HG02763 (cell line): ENCODE measurements around the gene ID2.

Source experiments
- ATAC-seq: cut with Tn5 transposase; IDR thresholded peaks from one replicate; pipeline ENCODE4 v1.9.1; 2021; ENCODE audit warnings: mild to moderate bottlenecking, moderate library complexity; ENCODE audit not compliant: unreplicated experiment

The ID2 gene

DNA sequence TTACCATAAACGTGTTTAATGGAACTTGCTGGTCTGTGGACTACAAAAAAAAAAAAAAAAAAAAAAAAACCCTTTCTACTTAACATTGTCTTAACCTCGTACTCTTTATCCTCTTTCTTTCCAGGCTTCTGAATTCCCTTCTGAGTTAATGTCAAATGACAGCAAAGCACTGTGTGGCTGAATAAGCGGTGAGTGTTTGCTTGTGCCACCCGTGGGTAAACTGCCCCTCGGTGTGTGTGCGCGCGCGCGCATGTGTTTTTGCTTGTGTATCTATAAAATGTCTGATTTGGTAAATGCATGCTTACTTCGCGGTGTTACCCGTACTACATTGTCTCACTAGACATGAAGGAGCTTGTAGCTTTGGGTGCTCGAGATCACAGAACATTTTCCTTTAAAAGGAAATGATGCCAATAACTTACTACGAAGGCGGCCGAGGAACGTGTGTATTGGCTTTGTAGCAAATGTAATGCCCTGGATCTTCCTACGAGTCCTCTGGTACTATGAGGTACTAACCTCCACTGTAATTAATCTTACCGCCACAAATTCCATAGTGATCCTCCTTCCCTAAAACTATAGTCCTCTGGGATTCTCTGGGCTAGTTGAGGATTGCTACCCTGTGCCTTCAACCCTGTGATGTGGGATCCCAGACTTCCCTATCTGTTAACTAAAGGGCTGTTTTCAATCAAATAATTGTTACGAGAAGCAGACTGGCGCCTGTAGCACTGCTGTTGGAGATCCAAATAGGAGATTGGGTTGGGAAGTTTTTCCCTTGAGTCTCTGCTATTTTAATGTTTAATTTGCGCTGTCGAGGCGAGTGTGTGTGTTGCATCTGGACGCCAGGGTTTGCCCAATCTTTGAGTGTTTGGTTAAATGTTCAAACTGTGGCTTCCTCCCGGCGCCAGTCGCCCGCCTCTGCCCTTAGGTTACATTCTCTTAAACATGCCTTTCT is 1.1 kb downstream of the ID2 start:
- ATAC-seq, result no peak

DNA sequence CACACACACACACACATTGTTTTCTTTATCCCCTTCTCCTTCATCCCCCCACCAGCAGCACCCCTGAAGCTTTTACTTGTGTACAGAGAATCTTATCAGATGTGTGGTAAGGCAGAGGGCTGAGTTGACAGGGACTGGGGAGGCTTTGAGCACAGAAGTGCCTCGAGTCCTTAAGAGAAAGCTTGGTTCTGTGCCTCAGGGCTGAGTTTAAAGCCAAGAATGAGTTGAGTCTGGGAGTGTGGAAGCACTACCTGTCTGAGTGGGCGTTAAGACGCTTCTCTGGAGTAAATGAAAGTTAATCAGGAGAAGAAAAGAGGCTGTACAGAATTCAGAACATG is 2.7 kb downstream of the ID2 start:
- no peak for ATAC-seq

DNA sequence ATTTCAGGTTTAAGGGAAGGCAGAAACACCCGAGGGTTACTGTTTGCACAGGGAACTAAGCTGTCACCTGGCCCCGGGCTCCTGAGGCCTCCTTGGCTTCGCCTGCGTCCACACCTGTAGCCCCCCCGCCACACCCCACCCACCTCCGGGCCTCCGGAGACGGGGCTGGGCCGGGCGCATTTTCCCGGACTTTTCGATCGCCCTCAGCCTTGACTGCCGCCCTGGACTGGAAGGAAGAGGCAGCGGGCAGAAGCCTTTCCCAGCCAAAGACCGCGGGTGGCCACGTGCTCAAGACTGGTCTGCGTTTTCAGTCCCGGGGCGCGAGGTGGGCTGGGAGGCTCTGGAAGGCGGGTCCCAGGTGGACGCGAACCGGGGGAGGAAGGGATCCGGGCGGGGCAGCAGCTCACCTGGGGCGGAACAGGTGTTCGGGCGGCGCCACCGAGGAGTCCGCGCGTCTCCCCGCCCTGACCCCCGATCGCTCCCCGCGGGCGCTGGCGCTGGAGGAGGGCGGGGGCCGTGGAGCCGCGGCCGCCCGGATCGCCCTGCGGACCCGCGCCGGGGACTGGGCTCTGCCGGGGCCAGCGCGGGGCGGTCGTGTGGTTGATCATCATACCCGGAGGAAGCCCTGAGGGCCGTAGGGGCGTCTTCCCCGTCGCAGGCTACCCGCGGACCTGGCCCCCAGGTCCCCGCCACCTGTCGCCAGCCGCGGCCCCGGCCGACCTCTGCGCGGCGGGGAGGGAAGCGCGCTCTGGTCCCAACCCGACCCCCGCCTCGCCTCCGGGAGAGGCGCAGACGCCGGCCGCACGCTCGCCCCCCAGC is 3.2 kb downstream of the ID2 start:
- no peak for ATAC-seq

DNA sequence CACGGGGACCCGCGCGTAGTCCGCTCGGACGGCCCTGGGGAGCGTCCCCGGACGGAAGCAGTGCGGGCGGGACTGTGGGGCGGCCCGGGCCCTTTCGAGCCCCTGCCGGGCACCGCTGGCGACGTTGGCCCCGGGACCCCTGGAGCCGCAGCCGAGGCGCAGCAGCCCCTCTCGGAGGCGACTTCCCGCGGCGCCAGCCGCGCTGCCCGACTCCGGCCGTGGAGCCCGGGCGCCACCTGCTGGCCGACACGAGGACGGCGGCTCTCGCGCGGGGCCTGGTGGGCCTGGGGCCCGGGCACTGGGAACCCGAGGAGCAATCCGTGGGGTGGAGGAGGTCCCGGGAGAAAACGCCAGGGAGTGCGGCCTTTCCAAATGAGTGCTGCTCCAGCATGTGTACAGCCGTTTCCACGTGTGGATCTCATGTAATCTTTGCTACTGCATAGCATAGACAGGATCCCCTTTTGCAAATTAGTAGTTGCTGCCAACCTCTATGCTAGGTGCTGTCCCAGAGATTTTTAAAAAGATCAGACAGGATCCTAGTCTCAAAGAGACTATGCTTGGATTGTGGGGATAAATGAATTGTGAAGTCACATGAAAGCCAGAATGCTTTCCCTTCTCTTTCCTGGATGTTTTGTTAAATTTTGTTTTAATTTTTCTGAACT is 4.0 kb downstream of the ID2 start:
- peak; percentile 23 for ATAC-seq

DNA sequence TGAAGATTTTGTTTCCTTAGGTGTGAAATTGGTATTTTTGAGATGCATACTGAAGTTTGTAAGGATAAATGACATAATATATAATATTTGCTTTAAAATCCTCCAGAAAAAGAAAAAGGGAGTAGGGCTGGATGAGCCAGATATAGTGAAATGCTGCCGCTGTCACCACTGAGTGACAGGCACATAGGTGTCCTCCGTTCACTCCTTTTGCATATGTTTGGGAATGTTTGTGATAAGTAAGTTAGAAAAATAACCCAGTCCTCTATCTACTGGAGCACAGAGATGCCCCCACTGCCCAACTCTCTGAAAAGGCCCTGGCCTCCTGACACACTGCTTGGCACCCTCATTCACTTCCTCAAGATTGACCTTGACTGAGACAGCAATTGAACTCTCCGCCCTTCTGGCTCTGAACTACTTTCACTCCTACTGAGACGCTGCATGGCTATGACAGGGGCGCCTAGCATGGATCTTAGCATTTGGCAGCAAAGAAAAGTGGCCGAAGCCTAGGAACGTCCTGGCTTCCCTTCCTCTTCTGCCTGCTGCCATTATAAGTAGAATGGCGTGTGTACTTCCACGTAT is 10.1 kb downstream of the ID2 start:
- ATAC-seq, result no peak

DNA sequence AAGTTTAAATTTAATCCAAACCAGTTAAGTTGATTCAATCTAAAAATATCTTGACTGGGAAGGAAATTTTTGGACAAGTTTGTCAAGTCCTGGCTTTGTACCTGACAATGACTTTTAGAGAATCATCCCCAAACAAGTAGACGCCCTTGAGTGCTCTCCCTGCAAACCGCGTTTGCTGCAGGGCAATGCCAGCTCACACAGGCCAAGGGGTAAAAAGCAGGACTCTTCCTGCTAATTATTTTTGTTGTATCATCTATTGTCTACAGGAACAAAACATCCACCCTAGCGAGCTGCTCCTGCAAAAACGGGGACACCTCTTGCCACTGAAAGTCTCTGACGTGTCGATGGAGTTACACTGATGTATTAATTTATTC is 10.9 kb downstream of the ID2 start:
- ATAC-seq, result no peak

DNA sequence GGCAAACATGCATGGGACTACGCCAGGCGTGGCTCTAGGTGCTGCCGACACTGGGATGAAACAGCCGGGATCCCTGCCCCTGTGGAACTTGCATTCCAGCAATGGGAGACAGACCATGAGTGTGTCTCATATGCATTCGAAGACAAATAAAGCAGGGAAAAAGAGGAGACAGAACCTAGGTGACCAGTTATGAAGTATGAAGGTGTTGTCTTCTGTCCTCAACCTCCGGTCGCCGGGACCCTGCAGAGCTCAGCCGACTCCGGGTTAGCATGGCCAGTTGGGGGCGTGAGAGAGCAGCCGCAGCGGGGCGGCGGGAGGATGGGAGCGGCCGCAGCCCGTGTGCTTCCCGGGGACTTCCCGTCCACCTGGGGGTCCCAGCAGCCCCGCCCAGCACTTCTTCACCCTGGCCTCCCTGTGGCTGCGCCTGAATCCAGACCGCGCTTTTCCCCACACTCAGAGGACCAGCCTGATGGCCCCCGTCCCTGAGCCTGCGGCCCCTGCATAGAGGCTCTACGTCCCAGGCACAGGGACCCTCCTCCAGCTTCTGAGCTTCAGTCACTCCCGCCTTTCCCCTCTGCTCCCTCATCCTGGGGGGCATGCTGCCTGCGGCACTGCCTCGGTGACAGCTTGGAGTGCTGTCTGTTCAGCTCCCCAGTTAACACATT is 11.4 kb downstream of the ID2 start:
- no peak for ATAC-seq

DNA sequence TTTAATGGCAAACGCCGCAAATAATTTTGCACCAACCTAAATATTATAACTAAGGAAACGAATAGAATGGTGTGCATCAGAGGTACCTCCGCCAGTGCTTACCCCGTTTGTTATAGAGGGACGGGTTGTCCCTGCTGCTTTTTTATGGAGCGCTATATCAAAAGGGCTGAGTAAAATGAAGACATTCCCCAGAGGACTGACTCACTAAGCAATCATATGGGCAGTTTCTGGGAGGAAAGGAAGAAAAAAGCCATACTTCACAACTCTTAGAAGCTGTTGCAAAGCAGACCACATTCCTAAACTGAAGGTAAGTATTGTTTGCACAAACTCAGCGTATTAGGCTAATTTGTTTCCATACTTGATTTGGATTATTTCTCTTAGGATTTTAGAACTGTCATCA is 12.9 kb downstream of the ID2 start:
- ATAC-seq, result no peak

DNA sequence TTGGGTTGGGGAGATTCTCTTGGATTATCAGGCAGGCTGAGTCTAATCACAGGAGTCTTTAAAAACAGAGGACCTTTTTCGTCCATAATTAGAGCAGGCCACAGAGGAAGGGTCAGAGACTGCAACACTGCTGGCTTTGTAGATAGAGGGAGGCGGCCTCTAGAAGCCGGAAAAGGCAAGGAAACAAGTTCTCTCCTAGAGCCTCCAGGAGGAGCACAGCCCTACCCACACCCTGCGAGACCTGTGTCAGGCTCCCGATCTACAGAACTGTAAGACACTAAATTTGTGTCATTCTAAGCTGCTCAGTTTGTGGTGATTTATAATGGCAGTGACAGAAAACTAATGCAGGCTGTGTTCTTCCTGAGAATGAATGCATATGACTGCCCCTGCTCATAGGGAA is 15.3 kb downstream of the ID2 start:
- ATAC-seq, result no peak

DNA sequence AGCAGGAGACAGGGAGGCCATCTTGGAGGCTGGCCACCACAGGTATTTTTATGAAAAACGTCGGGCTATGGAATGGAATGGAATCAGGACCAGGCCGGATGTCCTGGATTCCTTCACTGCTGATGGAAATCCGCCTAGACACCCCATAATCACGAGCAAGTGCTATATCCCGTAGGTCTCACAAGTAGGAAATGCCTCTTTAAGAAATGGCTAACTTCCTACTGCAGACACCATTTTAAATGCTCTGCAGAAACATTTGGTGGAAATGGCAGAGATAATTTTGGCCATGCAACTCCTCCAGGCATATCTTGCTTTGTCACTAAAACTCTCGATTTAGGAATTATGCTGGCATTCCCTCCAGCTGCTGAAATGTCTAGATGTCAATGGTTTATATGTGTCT is 18.0 kb downstream of the ID2 start:
- ATAC-seq, result no peak

DNA sequence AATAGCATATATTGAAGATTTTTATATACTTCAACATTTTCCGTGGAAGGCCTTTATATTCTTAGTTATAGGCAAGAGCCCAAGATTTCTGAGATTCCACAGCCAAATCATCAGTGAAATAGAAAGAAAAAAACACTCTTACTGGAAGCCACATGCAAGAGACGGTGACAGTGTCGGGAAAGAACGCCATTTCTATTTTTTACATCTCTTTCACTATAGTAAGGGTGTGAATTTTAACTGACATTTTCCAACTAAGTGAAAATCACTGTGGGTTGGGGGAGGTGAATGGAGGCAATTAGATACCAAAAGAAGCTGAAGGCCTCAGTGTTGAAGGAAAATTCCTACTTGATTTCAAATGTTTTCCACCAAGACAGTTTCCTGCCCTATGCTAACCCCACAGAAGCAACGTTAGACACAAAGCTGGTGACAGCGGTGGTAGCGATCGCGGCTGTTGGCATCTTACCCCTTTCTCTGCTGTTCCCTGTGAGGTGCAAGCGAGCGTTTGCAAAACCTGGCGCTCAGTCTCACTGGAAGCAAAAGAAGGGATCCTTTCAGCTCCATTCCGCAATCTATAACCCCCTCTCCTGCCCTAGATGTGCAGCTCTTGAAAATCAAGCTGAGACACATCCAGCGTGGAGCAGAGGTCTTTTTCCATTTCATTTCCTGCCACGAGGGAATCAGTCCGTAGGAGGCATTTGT is 20.0 kb downstream of the ID2 start:
- no peak for ATAC-seq

DNA sequence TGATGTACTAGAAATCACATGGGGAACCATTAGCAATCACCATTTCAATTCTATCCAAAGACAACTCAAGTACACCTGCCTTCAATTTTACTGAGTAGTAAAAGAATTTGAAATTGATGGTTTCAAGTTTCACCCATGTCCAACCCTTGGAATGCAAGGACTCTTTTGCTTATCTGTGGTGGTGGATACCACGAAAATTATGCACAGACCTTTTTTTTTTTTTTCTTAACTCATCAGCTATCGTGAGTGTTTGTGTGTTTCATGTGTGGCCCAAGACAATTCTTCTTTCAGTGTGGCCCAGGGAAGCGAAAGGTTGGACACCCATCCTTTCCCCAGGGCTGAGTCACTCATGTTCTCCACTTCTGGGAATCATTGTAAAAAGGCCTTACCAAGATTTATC is 23.1 kb downstream of the ID2 start:
- no peak for ATAC-seq

DNA sequence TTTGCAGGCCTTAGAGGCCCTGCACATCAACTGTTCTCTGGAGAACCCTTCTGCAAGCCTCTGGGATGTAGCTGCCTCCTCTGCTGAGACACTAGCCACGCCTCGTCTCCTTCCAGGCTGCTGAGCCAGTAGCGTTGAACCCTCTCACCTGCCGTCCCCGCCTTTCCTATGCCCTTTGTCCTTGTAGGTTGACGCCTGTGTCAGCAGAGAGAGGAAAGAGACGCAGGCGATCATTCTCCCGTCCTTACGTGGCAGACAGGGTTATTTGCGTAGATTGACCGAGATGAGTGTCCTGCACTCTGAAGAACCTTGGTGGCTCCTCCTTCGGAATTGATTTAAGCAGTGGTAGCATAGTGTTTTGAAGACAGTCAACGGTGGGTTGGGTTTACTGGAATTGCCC is 27.8 kb downstream of the ID2 start:
- ATAC-seq, result no peak

DNA sequence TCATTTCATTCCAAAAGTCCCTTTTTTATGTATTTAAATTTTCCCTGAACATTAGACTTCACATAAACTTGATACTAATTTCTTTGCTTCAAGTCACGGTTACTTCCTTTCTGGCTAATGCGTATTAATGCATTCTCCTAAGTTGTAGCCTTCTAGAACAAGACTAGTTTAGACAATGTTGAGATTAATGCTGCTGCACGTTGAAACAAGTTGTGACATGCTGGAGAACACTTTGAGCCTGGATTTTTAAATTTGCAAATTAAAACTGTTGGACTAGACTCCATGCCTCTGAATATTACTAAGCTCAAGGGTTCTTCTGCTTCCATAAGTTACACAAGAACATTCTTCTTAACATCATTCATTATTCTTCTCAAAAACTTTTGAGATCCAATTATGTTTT is 29.1 kb downstream of the ID2 start:
- ATAC-seq, result no peak

DNA sequence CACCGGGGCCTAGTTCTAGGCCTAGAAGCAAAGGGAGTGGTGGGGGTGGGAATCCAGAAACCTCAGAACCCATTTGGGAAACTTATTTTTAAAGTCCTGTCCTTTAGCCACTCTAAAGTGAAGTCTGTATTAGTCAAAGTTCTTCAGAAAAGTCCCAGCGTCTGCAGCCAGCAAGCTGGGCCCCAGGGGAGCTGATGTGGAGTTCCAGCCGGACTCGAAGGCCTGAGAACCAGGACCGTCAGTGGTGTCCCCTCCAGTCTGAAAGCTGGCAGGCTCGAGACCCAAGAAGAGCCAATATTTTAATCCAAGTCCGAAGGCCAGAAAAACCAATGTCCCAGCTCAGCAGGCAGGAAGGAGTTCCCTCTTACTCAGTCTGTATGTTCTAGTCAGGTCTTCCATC is 32.4 kb downstream of the ID2 start:
- ATAC-seq, result no peak

DNA sequence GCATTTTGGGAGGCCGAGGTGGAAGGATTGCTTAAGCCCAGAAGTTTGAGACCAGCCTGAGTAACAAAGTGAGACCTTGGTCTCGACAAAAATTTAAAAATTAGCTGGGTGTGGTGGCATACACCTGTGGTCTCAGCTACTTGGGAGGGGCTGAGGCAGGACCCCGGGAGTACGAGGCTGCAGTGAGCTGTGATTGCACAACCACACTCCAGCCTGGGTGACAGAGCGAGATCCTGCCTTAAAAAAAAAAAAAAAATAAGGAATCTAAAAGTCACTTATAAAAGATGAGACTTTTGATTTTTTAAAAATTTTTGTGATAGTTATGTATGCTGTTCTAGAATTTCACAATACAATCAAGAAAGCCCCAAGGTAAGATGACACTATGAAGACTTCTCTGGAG is 33.1 kb downstream of the ID2 start:
- ATAC-seq, result no peak

DNA sequence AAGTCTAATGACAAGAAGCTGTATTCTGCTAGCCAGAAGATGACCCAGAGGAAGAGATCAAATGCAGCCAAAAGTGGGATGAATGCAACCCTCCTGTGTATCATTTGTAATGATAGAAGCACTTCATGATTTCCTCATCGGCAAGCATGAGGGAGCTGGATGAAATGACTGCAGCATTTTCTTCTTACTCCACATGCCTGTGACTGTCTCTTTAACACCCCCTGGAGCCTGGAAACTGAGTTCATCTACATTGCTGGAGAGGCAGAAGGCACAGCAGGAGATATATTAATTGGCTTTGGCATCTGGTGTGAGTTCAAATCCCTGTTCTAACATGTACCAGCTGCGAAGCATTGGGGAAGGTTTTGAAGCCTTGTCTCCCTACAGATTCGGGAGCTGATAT is 37.7 kb downstream of the ID2 start:
- no peak for ATAC-seq

DNA sequence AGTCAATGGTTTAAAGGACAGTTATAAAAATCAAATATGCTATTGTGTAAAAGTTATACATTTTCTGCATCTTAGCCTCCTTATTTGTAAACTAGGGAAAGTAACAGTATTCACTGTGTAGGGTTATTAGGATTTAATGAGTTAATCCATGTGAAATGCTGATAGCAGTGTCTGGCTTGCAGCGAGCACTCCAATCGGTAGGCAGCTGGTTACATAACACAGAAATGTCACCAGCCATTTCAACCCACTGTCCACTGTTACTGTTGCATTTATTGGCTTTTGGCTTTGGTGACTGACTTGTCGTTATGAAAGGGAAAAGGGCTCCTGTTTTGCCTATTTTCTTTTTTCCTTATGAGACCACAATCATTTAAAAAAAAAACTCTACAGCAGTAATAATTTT is 38.9 kb downstream of the ID2 start:
- ATAC-seq, result no peak

DNA sequence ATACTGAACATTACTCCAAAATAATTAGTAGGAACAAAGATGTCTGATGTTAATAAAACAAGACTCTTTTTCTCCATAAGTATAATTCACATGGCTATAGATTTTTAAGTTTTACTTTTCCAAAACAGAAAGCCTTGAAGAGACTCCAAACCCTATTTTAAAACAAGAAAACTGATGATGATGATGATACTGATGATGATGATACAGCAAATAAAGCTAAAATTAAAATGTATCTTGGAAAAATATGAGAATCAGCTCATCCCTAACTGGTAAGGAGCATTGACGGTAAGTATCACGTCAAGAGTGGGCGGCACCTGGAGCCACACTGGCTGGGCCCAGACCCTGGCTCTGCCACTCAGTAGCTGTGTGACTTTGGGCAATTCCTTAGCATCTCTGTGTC is 39.6 kb downstream of the ID2 start:
- ATAC-seq, result no peak

DNA sequence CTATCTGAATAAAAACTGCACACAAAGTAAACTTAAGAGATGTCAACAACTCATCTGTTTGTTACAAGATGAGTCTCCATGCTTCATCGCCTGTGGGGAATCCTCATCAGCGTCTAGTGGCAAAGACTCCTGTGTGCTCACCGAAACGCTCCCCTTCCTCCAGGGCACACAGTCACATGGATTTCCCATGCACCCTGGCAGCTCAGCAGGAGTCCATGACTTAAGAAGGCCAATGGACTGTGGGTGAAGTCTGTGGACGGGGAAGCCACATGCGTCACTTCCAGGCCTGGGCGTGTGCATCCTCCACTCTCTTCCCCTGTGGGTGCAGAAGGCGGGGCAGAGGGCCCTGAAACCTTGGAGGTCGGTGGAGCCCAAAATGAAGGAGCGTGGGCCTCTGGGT is 41.1 kb downstream of the ID2 start:
- no peak for ATAC-seq
